Mesothelial cell of epicardium (in vitro differentiated cells): ENCODE data around the gene ENDOU. TPM values are rescaled to one million over a fixed set of nuclear protein-coding genes. Genes with fewer than 3 reads are reported as not detected.

Source experiments
- DNase-seq, 2 experiments: peaks; one replicate each; pipeline ENCODE4 v3.0.0; 2021; ENCODE audit warnings: low spot score in 2 of 2; ENCODE audit not compliant: unreplicated experiment in 2 of 2
- H3K27ac Mint-ChIP-seq: 2 replicates; pipeline ENCODE4 v1.8.0; 2021; ENCODE audit warnings: mixed read lengths
- H3K27me3 Mint-ChIP-seq: 2 replicates; pipeline ENCODE4 v1.8.0; 2021; ENCODE audit warnings: low read depth, mixed read lengths
- H3K36me3 Mint-ChIP-seq: 2 replicates; pipeline ENCODE4 v1.8.0; 2021; ENCODE audit warnings: mixed read lengths
- H3K4me1 Mint-ChIP-seq: 2 replicates; pipeline ENCODE4 v1.8.0; 2021; ENCODE audit warnings: mixed read lengths
- H3K4me3 Mint-ChIP-seq: 2 replicates; pipeline ENCODE4 v1.8.0; 2021; ENCODE audit warnings: mild to moderate bottlenecking, moderate library complexity, mixed read lengths
- H3K9me3 Mint-ChIP-seq: 2 replicates; pipeline ENCODE4 v1.8.0; 2021; ENCODE audit warnings: mixed read lengths
- CTCF ChIP-seq: fragments of 200-600 bp; sonication (generic); IDR thresholded peaks from one replicate; pipeline ENCODE4 v1.5.0; 2021; ENCODE audit warnings: antibody characterized with exemption; ENCODE audit not compliant: unreplicated experiment
- total RNA-seq: library from RNA; stranded (reverse); gene quantifications from 3 replicates; pipeline ENCODE4 v1.2.1, GENCODE V29; 2021

The ENDOU gene
- total RNA-seq, 1 donor from 2014 or later, result 0.51 TPM

- Mint-ChIP-seq H3K27me3 (no peaks in the 10 kb centered on the region), H3K4me1 (peaks cover 25% of the 10 kb centered on the region), H3K9me3 (no peaks in the 10 kb centered on the region), H3K4me3 (no peak overlapping the region), H3K27ac (no peak overlapping the region), H3K36me3 (no peaks in the 10 kb centered on the region)
- TF ChIP-seq CTCF, result peak; percentile 64
- no peak for DNase-seq
Measured at GRCh38 chr12:47744005-47744651, 18.8 kb upstream of the ENDOU start.

GRCh38 chr12:47743311-47743860 lies 18.1 kb upstream of the ENDOU start:
- H3K4me3 Mint-ChIP-seq, result no peak overlapping the region
- H3K4me1 Mint-ChIP-seq, result peaks cover 25% of the 10 kb centered on the region
- no peaks in the 10 kb centered on the region for H3K9me3 Mint-ChIP-seq
- H3K27me3 Mint-ChIP-seq, result no peaks in the 10 kb centered on the region
- no peak overlapping the region for H3K27ac Mint-ChIP-seq
- no peaks in the 10 kb centered on the region for H3K36me3 Mint-ChIP-seq
- DNase-seq, result no peak
- TF ChIP-seq CTCF, result no peak

- Mint-ChIP-seq H3K4me3 (no peak overlapping the region), H3K27ac (no peak overlapping the region), H3K9me3 (no peaks in the 10 kb centered on the region), H3K36me3 (no peaks in the 10 kb centered on the region), H3K27me3 (no peaks in the 10 kb centered on the region), H3K4me1 (peaks cover 29% of the 10 kb centered on the region)
- DNase-seq, result peak in 1 of 2 experiments; percentile 77
- peak; percentile 91 for TF ChIP-seq CTCF
Measured at GRCh38 chr12:47742253-47742825, 17.0 kb upstream of the ENDOU start.

GRCh38 chr12:47741340-47741703 lies 16.0 kb upstream of the ENDOU start:
- Mint-ChIP-seq H3K9me3 (no peaks in the 10 kb centered on the region), H3K27me3 (no peaks in the 10 kb centered on the region), H3K4me1 (peaks cover 34% of the 10 kb centered on the region), H3K27ac (peak overlapping the region; percentile 73), H3K36me3 (no peaks in the 10 kb centered on the region), H3K4me3 (no peak overlapping the region)
- no peak for TF ChIP-seq CTCF
- no peak for DNase-seq

GRCh38 chr12:47740606-47741339 lies 15.5 kb upstream of the ENDOU start:
- Mint-ChIP-seq H3K36me3 (no peaks in the 10 kb centered on the region), H3K27me3 (no peaks in the 10 kb centered on the region), H3K4me1 (peaks cover 34% of the 10 kb centered on the region), H3K27ac (peak overlapping the region; percentile 73), H3K4me3 (no peak overlapping the region), H3K9me3 (no peaks in the 10 kb centered on the region)
- no peak for TF ChIP-seq CTCF
- DNase-seq, result no peak
